ENCODE results near the gene ZAP70. TPM values are rescaled to one million over a fixed set of nuclear protein-coding genes. Genes with fewer than 3 reads are reported as not detected.

The ZAP70 gene
- total and polyA plus RNA-seq, 10 of the 15 experiments (the other 5 are each of a cell fraction or from before 2014, with no cell fraction given): 0.18 to 2.9 (median 1.2) TPM; not detected in 1

DNA sequence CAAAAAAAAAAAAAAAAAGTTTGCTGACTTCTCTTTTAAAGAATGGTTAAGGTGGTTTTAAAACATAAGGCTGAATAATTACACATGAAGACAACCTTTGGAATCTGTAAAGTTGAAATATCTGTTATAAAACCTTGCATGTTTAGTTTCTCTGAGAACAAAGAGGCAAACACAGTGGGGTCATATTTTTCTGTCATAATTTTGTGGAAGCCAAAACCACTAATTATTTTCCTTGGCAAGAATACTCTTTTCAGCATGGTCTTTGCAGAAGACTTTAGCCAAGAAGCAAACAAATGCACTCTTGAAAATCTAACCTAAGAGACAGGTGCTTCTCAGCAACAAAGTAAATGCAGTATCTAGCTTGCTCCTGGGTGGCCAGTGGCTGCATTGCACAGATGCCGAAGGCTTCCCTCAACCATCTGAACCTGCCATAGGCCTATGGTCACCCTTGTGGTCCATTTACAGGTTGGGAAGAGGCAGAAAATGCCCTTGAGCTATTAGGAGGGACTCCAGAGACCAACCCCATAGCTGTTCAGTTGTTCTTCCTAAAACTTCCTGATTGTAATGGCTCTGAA lies 44.8 kb downstream of the ZAP70 start:
- CTCF ChIA-PET: interaction anchor here (0.8 kb wide), 1 partner anchor 17 kb away, joined by 3 read pairs; no protein-coding TSS in a partner anchor
- SMC1A ChIA-PET (ENCODE audit: uncharacterized antibody, unreplicated experiment): no interaction called here
- Histone ChIP-seq H3K79me2 (ENCODE audit: control insufficient read depth, insufficient read depth, low read length) (no peaks in the 10 kb centered on the region), H3K36me3 (ENCODE audit: control insufficient read depth in 2 of 2, insufficient read depth in 2 of 2, low read length in 1 of 2) (peaks cover 13 to 41% of the 10 kb centered on the region in 2 experiments), H3K27me3 (replicated peaks in 1 of 2; ENCODE audit: control insufficient read depth in 2 of 2, insufficient read depth in 2 of 2, low read length in 1 of 2) (no peaks in the 10 kb centered on the region), H3K9ac (ENCODE audit: control insufficient read depth, insufficient read depth, low read length) (no peak overlapping the region), H3K4me1 (ENCODE audit: control insufficient read depth, insufficient read depth, low read length) (no peaks in the 10 kb centered on the region), H3K9me3 (replicated peaks; ENCODE audit: control insufficient read depth, insufficient read depth, low read length) (no peaks in the 10 kb centered on the region), H4K20me1 (ENCODE audit: control insufficient read depth, insufficient read depth) (no peaks in the 10 kb centered on the region), H3K4me2 (ENCODE audit: control insufficient read depth, insufficient read depth) (no peak overlapping the region), H3K4me3 (no peak overlapping the region), H2AFZ (ENCODE audit: control insufficient read depth, low read depth, low read length) (no peak overlapping the region), H3K27ac (ENCODE audit: control insufficient read depth, insufficient read depth) (no peak overlapping the region)
- TF ChIP-seq ZNF384 (IDR thresholded peaks at IDR 0.05; ENCODE audit: borderline replicate concordance, low read depth, low read length) (no peak), MTA3 (IDR thresholded peaks at IDR 0.05; ENCODE audit: borderline replicate concordance, low read length) (no peak), MYB (IDR thresholded peaks at IDR 0.05; ENCODE audit: borderline replicate concordance, low read depth, low read length) (no peak), SIX5 (IDR thresholded peaks at IDR 0.05; ENCODE audit: low read depth, low read length, severe bottlenecking) (no peak), LARP7 (IDR thresholded peaks at IDR 0.05) (no peak), RELA (IDR thresholded peaks at IDR 0.05; ENCODE audit: borderline replicate concordance, partially characterized antibody) (no peak), ZZZ3 (IDR thresholded peaks at IDR 0.05; ENCODE audit: control insufficient read depth, insufficient read length, low read depth) (no peak)
- TF ChIP-seq, protein P1, sequence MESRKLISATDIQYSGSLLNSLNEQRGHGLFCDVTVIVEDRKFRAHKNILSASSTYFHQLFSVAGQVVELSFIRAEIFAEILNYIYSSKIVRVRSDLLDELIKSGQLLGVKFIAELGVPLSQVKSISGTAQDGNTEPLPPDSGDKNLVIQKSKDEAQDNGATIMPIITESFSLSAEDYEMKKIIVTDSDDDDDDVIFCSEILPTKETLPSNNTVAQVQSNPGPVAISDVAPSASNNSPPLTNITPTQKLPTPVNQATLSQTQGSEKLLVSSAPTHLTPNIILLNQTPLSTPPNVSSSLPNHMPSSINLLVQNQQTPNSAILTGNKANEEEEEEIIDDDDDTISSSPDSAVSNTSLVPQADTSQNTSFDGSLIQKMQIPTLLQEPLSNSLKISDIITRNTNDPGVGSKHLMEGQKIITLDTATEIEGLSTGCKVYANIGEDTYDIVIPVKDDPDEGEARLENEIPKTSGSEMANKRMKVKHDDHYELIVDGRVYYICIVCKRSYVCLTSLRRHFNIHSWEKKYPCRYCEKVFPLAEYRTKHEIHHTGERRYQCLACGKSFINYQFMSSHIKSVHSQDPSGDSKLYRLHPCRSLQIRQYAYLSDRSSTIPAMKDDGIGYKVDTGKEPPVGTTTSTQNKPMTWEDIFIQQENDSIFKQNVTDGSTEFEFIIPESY (IDR thresholded peaks at IDR 0.05): no peak
- TF ChIP-seq, protein P2, sequence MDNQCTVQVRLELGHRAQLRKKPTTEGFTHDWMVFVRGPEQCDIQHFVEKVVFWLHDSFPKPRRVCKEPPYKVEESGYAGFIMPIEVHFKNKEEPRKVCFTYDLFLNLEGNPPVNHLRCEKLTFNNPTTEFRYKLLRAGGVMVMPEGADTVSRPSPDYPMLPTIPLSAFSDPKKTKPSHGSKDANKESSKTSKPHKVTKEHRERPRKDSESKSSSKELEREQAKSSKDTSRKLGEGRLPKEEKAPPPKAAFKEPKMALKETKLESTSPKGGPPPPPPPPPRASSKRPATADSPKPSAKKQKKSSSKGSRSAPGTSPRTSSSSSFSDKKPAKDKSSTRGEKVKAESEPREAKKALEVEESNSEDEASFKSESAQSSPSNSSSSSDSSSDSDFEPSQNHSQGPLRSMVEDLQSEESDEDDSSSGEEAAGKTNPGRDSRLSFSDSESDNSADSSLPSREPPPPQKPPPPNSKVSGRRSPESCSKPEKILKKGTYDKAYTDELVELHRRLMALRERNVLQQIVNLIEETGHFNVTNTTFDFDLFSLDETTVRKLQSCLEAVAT (IDR thresholded peaks at IDR 0.05): no peak
- 100% methylated on average over 1 of the region's 1 CpG for WGBS (ENCODE audit: insufficient coverage, insufficient replicate concordance, low lambda C conversion rate, missing lambda C conversion rate)
- in situ Hi-C loops (cut with MboI) (no loop called here), intact Hi-C loops (cut with micrococcal nuclease; ENCODE audit: unreplicated experiment) (no loop called here)
- POLR2A ChIA-PET: no interaction called here
- ATAC-seq (no peak), DNase-seq (ENCODE audit: low read depth, low spot score) (no peak), FAIRE-seq (no peak)
- RAD21 ChIA-PET (ENCODE audit: unreplicated experiment): no interaction called here
- no TSS peak for BruUV-seq (replicated peaks)
